Occipital lobe (tissue), 2 donors: ENCODE data around the gene FGF2. TPM values are rescaled to one million over a fixed set of nuclear protein-coding genes. Genes with fewer than 3 reads are reported as not detected.
"Not testable (repeated sequence)": the region's sequence is repeated elsewhere in the genome, so short reads cannot be mapped to it uniquely, and the experiment has no call there.

Experiments used
- DNase-seq: peaks from one replicate; lab custom pipeline; 2025; lab: John Stamatoyannopoulos, UW
- total RNA-seq: library from RNA; depleted of rRNA; stranded (reverse); fragments of >200 nt; gene quantifications from one replicate; pipeline ENCODE4 v1.2.3, GENCODE V29; 2014

FGF2 gene
- total RNA-seq, 1 donor from 2014 or later, result 9.8 TPM

DNA sequence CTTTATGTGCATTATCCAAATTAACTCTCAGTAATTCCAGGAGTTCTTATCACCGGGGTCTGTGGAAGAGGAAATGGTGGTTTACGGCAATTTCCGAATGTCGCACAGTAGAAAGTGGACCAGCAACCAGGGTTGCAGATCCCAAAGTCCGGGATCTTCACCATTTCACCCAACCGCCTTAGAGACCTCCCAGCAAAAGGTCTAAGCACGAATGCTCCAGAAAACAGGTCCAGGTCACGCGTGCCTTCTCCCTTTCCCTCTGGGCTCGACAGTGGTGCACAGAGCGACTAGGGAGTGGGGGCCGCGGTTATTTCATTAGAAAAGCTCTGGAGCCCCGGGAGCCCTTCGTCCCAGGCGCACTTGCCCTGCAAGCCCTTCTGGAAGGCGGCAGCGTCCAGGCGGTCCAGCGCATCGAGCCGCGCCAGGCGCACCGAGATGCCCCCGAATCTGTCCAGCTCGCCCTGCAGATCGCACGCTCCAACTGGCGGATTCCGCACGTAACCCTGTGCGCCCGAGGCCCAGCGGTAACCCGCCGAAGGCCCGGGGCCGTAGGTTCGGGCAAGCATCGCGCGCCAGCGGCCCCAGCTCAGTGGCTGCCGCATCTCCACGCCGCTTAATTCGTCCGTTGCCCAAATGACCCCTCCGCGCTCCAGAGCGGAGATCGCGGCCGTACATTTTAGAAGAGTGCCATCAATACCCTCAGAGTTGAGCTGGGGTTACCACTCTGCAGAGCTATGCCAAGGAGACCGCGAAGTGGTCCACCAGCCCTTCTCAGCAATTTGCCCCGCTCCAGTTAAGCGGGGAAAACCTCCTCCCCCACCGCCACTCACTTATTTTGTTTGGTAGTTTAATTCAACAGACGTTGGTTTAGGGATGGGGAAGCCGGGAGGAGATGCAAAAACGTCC, 95.6 kb downstream of the FGF2 start, which contains the start of gene NUDT6:
NUDT6 (minus strand) TSS at position 627 of the 906 bp plus-strand sequence; CDS start at position 602, 25 bp downstream.
- DNase-seq, result peak; percentile 71

DNA sequence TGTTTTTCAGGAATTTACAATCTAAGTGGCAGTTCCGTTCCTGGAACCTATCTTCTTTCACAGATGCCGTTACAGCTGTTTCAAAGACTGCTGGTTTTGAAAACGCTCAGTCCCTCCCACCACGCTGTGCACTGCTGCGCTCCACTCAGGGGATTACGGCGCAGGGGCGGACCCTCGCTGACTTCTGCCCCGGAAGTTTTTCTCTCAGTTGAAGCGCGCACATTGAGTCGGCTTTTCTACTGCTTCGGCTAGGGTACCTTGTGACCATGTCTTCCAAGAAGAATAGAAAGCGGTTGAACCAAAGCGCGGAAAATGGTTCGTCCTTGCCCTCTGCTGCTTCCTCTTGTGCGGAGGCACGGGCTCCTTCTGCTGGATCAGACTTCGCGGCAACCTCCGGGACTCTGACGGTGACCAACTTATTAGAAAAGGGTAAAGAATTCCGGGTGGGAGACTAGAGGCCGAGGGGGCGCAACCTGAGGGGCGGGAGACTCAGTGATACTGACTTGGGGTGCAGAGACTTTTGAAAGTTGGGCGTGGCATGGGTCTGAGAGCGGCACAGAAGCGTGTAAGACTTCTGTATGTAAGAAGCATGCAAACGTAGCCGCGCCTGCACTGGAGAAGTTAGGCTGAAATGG, 96.4 kb downstream of the FGF2 start:
- peak; percentile 84 for DNase-seq

DNA sequence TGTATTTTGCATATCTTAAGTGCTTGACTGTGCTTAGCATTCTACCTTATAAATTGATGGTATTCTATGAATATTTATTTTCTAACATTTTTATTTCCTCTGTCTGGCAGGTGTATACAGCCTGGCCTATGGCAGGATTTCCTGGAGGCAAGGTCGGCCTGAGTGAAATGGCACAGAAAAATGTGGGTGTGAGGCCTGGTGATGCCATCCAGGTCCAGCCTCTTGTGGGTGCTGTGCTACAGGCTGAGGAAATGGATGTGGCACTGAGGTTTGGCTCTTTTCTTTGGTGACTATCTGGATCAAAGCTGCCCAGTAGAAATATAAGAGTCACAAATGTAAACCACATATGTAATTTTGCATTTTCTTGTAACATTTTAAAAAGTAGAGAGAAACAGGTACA, 102.3 kb downstream of the FGF2 start:
- no peak for DNase-seq

DNA sequence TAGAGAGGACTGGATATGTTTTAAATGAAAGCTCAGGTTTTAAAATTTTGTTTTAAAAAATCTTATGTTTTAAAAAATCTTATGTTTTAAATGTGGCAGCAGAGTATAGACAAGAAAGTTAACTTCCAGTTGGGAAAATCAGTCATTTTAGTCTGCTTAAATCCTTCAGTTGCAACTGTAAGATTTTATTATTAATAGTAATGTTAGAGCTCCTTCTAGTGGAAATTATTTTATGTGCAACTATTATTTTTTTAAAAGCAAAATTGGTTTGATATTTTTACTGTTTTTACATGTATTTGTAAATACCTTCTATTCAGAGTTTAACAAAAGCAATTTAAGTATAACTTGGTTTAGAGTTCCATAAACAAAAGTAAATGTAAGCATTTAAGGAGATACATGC, 104.2 kb downstream of the FGF2 start:
- no peak for DNase-seq

DNA sequence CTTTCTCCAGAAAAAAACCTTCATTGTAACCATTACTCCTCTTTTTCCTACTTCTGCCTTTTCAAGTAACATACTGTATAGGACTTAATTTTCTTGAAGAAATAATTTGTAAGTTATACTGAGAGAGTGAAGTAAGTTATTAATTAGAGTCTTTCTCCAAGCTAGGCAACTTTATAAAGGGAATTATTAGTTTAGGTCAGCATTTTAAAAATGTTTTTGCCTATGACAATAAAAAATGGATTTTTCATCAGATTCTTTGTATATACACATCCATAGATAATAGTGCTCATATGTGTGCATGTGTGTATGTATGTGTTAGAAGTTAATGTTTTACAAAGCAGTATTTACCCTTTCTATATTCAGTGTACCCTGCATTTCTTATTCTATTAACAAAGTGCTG, 106.1 kb downstream of the FGF2 start:
- DNase-seq, result no peak

DNA sequence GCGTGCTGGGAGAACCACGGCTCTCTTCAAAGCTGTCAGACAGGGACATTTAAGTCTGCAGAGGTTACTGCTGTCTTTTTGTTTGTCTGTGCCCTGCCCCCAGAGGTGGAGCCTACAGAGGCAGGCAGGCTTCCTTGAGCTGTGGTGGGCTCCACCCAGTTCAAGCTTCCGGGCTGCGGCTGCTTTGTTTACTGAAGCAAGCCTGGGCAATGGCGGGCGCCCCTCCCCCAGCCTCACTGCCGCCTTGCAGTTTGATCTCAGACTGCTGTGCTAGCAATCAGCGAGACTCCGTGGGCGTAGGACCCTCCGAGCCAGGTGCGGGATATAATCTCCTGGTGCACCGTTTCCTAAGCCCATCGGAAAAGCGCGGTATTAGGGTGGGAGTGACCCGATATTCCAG, 118.5 kb downstream of the FGF2 start:
- DNase-seq, result not testable (repeated sequence)

DNA sequence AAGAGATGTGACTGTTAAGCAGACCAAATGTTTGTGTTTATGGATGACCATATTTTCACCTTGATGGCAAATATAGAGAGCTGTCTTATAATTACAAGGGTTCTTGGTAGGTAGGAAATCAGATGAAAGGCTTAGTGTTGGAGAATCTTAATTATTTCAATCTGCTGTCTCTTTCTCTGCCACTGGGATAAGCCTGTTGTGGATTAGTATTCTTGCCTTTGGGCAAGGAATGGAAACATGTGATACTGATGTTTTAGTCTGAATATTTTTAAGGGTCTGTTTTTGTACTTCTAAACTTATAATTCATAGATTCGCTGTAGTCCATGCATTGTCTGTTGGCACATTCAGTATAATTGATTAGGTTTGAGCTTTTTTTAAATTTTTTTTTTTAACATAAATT, 119.5 kb downstream of the FGF2 start:
- DNase-seq, result no peak

Other genes with a start within 250 kb of the FGF2 start
- gene IL21, start 205.8 kb upstream of the FGF2 start, total RNA-seq, result not detected
- 19.5 TPM for gene BBS12, start 94.1 kb upstream of the FGF2 start, total RNA-seq
- gene NUDT6, start 95.8 kb downstream of the FGF2 start, total RNA-seq, result 6.4 TPM